CD4-positive, alpha-beta T cell treated with Interleukin-2 at 100 ng/mL for 4 hours (primary cell): ENCODE data around the gene JCAD.
"Not testable (repeated sequence)": the region's sequence is repeated elsewhere in the genome, so short reads cannot be mapped to it uniquely, and the experiment has no call there.

Source experiments
- DNase-seq: peaks from one replicate; pipeline ENCODE4 v3.0.0-alpha.2; 2020; ENCODE audit warnings: low spot score

The JCAD gene

DNA sequence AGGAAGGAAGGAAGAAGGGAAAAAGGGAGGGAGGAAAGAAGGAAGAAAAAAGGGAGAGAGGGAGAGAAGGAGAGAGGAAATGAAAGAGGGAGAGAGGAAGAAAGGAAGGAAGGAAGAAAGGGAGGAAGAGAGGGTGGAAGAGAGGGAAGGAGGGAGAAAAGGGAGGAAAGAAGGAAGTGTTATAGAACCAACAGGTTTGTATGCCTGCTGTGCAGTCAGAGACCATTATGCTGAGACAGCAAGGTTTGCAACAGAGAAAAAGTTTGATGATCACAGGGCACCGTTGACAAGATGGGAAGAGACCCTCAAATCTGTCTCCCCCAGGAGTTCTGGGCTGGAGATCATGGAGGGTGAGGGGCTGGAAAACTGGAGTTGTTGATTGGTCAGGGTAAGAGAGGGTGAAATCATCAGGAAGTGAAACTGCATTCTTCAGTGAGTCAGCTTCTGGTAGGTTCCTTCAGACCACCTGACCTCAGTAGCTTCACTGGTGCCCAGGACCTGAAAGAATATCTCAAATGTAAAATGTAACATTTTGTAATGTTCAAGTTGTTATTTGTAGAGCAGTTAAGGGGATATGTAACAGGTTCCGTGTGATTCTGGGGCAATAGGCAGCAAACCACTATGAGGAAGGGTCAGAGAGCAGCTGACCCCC lies 76.3 kb downstream of the JCAD start:
- DNase-seq, result no peak

GRCh38 chr10:29981510-29981909 lies 77.9 kb downstream of the JCAD start:
- DNase-seq, result no peak

GRCh38 chr10:29980084-29980483 lies 79.3 kb downstream of the JCAD start:
- no peak for DNase-seq

GRCh38 chr10:29979421-29979779 lies 80.0 kb downstream of the JCAD start:
- DNase-seq, result not testable (repeated sequence)

- no peak for DNase-seq
These were observed 82.2 kb downstream of the JCAD start for GRCh38 chr10:29977171-29977570.

DNA sequence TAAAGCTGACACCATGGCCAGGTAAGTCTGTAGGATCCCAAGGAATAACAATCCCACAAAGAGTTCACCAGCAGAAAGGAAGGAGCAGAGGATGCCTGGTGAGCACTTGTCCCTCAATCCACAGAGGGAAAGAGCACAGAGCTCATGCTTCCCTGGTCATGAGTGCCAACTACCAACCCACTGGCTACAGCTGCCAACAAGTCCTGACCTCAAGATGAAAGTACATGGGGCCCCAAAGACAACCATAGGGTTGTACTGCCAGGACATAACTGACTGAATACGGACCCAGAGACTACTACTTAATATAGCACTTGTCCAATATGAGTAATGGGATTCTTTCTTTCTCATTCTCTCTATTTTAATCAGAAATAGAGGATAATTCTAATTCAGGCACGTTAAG lies 83.3 kb downstream of the JCAD start:
- DNase-seq, result no peak

DNA sequence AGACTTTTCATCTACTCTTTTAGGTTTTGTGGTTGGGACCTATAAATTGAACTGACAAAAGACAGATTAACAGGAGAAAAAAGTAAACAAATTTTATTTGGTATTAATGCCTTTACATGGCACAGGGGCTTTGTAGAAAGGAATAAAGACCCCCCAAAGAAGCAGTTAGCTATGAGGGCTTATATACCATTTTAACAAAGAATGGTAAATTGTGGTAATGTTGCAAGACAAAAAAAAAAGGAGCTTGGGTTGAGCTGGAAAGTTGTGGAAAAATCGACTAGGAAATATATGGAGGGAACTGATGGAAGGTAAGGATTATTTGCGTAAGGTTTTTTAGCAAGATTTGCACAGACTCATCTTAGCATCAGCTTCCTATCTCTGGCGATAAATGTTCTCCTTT lies 84.6 kb downstream of the JCAD start:
- DNase-seq, result no peak

DNA sequence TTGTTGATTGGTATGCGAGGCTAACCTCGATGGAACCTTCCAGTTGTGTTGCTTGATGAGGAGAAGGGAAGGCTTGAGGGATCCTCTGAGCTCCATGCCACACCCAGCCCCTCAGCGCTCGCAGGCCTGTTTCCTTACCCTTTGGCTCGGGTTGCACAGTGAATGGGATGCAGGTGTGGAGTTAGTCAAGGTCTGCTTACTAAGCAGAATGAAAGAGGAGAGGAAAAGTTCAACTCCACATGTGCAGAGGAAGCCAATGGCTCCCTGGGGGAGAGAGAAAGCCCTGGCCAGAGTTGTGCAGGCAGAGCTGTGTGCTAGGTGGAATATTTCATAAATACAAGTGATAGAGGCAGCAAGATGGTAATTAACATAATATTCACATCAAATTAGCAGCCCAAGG lies 85.5 kb downstream of the JCAD start:
- DNase-seq, result no peak

GRCh38 chr10:29970576-29970975 lies 88.8 kb downstream of the JCAD start:
- DNase-seq, result no peak

DNA sequence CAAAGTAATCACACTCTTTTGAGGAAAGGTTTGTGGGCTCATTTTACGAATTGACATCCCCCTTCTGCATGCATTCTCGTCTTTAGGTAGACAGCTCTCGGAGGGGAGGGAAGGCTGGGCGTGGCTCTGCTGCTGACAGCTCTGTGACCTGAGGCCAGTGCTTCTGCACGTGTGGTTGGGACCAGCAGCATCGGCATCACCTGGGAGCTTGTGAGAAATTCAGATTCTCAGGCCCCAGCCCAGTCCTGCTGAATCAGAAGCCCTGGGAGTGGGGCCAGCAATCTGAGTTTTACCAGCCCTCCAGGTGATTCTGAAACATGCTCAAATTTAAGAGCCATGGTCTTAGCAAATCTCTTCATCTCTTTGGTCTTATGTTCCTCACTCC lies 89.4 kb downstream of the JCAD start:
- DNase-seq, result no peak

DNA sequence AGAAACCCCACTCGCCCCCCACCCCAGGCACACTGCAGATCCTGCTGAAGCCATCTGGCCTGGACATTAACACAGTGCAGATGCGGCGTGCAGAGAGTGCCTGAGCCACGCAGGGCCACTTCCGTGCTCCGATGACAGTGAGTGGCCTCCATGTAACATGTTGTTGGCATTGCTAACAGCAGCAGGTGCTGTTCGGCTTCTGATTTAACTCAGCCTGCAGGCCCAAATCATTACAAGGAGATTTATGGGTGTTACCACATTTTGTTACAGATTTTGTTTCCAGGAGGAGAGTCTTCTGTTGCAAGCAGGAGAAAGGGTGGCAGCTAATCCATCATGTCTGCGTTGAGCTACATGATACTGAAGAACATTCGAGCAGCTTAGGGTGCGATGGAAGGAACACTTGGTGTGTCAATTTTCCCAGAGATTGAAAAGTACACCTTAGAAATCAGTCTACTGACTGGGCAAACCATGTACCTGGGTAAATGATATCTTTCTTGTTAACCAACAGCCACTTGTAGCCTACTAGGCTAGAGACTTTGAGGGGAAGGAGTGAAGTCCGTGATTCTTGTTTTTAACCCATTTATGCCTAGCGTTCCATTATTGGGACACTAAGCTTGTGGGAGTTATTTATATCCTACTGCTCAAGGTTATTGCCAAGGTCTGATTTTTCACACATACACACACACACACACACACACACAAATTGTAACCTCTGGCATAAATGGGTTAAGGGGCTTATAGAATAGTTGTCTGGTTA lies 90.0 kb downstream of the JCAD start:
- no peak for DNase-seq

- DNase-seq, result no peak
These were observed 90.8 kb downstream of the JCAD start for GRCh38 chr10:29968585-29968984.

DNA sequence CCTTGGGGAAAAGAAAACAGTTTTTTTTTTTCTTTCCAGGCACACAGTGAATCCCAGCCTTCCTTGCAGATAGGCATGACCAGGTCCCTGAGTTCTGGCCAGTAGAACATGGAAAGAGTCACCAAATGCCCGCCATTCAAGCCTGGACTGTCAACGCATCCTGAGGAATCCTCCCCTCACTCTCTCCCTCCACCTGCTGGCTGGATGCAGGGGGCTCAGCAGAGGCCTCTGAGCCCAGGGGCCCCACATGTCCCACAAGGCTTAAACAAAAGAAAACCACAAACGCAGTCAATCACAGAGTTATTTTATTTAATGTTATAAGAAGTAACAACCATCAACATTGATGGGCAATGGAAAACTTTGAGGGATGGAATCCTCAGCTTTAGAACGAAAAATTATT lies 93.1 kb downstream of the JCAD start:
- no peak for DNase-seq
